CD4-positive, alpha-beta T cell treated with Interleukin-4 for 1 hour (primary cell): ENCODE data around the gene LRWD1.
"Not testable (repeated sequence)": the region's sequence is repeated elsewhere in the genome, so short reads cannot be mapped to it uniquely, and the experiment has no call there.

Experiments used
- DNase-seq, 2 donors: peaks; one replicate each; pipeline ENCODE4 v3.0.0-alpha.2; 2020 to 2022

The LRWD1 gene

DNA sequence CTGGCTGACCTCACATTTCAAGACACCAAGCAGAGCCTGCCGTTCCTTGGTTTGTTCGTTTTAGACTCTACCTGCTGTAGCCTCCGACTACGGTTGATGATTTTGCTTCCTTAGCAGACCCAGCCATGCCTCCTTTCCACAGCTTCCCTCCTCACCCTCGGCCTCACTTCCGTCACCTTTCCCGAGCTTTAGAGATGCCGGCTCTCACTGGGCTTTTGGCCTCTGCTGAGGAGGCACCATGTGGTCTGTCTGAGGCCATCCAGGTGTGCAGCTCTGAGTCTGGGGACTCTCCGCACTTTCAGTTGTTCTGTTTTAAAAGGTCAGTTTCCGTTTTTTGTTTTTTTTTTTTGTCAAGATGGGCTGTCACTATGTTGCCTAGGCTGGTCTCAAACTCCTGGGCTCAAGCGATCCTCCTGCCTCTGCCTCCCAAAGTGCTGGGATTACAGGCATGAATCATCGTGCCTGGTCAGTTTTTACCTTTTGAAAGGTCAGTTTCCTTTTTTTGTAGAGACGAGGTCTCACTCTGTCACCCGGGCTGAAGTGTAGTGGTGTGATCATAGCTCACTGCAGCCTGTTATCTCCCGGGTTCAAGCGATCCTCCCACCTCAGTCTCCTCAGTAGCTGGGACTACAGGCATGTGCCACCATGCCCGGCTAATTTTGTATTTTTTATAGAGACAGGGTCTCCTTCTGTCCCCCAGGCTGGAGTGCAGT is 19.7 kb upstream of the LRWD1 start:
- DNase-seq = no peak

DNA sequence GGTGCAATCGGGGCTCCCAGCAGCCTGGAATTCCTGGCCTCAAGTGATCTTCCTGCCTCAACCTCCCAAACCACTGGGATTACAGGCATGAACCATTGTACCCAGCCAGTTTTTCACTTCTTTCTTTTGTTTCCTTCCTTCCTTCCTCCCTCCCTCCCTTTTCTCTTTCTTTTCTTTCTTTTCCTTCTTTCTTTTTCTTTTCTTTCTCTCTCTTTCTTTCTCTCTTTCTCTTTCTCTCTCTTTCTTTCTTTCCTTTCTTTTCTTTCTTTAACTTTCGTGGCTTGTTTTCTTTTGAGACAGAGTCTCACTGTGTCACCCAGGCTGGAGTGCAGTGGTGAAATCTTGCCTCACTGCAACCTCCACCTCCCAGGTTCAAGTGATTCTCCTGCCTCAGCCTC is 19.1 kb upstream of the LRWD1 start:
- DNase-seq = no peak

- DNase-seq = no peak
These were observed 18.2 kb upstream of the LRWD1 start for GRCh38 chr7:102446387-102447156.

- no peak for DNase-seq
These were observed 17.5 kb upstream of the LRWD1 start for GRCh38 chr7:102447311-102447710.

- no peak for DNase-seq
These were observed 15.6 kb upstream of the LRWD1 start for GRCh38 chr7:102449136-102449535.

DNA sequence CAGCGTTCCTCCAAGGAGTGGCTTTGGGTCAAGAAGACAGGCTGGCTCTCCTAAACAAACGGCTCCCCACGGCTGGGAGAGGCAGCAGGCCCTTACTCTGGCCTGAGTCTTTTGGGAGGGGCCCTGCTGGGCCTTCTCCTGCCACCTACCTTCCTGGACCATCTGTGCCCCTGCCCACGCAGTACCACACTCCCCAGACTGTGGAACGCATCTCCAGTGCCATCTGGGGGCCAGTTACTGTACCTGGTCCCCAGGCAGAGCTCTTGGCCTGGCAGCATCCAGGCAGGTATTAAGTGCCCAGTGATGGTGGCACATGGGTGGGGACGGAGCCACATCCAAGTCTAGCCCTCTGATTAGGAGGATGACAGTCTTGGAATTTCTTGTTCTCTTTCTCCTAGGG is 14.5 kb upstream of the LRWD1 start:
- DNase-seq = peak; percentile 62 to 68

DNA sequence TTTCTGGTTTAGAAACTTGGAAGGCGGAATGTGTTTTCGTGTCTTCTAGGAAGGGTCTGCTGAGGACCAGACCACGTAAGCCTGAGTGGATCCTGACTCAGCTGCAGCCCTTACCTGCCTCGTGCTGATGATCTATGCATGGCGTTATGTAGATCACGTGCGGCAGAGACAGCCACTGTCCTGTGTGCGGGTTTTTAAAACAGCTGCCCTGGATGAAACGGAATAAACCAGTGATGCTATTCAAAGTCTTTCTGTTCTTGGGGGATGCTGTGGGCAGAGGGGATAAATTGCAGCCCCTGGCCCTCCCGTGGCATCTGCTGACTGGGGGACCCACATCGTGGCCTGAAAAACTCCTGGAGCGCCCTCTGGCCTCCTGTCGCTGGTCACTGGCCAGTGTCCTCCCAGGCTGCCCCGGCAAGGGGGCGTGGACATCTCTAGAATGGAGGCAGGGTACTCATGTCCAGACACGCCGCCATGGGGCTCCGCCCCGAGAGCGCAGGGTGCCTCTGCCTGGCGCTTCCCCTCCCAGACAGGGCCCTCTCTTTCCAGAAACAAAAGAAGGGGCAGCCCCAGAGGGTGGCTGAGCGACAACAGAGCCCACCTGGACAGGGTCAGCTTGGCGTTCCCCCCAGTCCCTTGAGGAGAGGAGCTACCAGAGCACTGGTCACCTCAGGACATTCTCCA is 13.3 kb upstream of the LRWD1 start:
- DNase-seq = no peak

- DNase-seq = no peak
These were observed 12.3 kb upstream of the LRWD1 start for GRCh38 chr7:102452451-102452850.

DNA sequence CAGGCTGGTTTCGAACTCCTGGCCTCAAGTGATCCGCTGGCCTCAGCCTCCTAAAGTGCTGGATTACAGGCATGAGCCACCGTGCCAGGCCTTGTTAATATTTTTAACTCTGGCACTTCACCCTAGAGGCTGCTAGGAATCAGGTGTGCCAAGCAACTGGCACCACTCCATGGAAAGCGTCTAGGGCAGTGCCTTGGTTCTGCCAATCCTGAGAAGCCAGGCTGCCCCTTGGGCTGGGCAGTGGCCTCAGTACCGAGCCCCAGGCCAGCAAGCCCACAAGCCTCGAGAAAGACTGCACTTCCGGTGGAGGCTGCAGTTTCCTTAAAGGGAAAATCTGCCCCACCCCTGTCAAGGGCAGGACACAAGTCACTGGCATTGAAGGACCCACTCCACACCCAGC is 11.5 kb upstream of the LRWD1 start:
- no peak for DNase-seq

- no peak for DNase-seq
These were observed 10.3 kb upstream of the LRWD1 start for GRCh38 chr7:102454468-102454867.

DNA sequence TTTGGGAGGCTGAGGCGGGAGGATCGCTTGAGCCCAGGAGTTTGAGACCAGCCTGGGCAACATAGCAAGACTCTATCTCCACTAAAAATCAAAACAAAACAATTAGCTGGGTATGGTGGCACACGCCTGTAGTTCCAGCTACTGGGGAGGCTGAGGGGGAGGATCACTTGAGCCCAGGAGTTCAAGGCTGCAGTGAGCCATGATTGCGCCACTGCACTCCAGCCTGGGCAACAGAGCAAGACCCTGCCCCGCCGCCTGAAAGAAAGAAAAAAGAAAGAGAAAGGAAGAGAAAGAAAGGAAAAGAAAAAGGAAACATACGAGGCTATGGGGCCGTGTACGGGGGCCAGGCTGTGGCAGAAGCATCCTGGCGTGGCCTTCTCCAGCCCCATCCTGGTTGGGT is 9.9 kb upstream of the LRWD1 start:
- not testable (repeated sequence) for DNase-seq

- DNase-seq = no peak
These were observed 9.2 kb upstream of the LRWD1 start for GRCh38 chr7:102455596-102455995.

DNA sequence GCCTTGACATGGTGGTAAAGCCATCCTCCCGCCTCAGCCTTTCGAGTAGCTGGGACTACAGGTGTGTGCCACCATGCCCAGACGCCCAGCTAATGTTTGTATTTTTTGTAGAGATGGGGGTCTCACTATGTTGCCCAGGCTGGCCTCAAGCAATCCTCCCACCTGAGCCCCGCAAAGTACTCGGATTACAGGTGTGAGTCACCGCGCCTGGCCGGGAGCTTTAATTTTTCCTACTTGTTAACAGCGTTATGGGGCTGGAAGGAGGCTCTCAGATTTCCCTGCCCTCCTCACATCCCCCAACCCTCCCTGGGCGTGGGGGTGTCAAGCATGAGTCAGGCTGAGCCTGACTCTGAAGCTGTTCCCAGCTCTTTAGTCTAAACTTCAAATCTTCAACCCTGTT is 8.5 kb upstream of the LRWD1 start:
- DNase-seq = no peak

DNA sequence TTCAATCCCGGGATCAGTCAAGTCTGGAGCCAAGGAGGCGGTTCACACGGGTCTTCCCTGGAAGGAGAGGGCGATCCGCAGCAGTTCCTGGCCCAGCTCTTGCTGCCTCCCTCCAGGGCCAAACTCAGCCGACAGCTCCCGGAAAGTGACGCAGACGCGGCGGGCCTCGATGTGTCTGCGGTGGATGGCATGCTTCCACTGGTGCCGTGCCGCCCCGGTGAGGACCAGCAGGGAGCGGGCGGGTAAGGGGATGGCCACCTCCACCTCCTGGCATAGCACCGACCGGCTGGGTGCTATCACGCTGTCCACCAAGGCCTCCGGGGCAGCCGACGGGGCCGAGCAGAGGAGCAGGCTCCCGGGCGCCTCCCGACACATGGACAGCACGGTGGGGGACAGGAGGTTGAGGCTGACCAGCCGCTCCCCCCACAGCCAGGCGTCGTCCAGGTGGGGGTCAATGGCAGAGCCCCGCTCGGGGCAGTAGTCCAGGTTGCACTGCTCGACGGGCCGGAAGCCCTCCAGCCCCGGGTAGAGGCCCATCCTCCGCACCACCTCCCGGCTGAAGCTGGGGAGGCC is 7.3 kb upstream of the LRWD1 start:
- DNase-seq = no peak

DNA sequence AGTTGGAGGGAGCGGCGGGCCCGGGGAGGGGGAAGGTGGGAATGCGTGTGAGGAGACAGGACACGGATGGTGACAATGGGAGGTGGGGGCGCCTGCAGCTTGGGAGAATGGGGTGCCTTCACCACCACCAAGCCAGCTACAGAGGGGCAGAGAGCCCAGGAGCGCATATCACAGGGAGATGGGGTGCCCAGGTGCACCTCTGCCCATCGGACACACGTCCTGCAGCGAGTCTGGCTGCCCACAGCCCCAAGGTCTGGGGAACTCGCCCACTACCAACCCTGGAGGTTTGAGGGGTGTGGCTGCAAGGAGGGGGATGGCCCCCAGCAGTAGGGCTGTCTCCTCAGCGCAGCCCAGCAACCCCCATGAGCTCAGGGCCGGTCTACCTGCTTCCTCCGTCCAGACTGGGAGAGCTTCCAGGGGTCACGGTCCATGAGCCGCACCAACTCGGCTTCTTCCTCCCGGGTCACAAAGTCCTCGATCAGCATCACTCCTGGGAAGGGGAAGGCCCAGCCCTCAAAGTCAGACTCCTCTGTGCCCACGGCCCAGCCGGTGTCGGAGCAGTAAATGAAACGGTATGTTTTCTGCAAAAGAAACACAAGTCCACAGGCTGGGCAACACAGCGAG is 5.5 kb upstream of the LRWD1 start:
- DNase-seq = no peak

DNA sequence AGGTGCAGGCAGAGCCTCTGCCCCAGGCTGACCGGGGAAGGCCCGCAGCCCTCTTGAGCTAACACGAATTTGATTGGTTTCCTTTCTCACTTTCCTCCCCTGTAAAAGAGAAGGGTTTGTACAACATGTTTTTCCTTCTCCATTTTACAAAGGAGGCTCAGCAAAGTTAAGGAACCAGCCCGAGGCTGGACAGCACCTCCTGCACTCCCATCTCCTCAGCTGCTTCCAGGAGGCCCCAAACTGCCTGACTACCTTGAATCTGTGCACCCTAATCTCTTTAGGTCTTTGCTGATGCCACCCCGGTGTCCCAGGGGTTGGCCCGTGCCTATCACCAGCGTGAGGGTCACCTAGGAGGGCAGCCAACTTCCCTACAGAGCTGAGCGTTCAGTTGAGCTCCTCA is 4.3 kb upstream of the LRWD1 start:
- DNase-seq = no peak

DNA sequence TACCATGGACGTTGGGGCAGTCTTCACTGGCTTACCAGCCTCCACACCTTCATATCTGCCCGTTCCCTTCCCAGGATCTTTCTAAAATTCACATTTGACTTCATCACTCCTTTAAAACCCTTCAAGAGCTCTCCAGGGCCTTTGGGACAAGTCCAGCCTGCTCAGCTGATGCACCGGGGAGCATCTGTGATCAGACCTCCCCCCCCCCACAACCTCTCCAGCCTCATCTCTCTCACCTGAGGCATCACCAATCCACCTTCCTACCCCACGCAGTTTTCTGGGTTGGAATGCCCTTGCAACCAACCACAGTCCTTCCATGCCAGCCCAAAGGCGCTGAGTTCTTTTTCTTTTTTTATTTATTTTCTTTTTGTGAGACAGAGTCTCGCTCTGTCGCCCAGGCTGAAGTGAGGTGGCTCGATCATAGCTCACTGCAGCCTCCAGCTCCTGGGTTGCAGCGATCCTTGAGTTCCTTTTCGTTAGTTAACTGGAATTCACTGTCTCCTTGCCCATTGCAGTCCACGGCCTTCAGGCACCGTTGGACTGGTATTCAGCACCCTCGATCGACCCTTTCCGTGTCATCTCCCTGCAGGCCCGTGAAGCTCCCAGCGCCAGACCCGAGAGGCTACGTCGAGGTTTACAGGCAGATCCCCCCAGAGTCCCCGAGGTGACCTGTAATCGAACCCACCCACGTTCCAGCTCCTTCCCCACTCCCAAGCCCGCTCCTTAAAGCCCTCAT is 775 bp upstream of the LRWD1 start:
- no peak for DNase-seq

GRCh38 chr7:102466097-102466496 is 1.3 kb downstream of the LRWD1 start:
- no peak for DNase-seq

GRCh38 chr7:102467581-102468477 is 3.0 kb downstream of the LRWD1 start:
- DNase-seq = no peak

GRCh38 chr7:102468478-102469350 is 3.9 kb downstream of the LRWD1 start:
- no peak for DNase-seq
